ENCODE measurements around the gene STARD9.
"Not testable (repeated sequence)": the region's sequence is repeated elsewhere in the genome, so short reads cannot be mapped to it uniquely, and the experiment has no call there.

Gene STARD9

DNA sequence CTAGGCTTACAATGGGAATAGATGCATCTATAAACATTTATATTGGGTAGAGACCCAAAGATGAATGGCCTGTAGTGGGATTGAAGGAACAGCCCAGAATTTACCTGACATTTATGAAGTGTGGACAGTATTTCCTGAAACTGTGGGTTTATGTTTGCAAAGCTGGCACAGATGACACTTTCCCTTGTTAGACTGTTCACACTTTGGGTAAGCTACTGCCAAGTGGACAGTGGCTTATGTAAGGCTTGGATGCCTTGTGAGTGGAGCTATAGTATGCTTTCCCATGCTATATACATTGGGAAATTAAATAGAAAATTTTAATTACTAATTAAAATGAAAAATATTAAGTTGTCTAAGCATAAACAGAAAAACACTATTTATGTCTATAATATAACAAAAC lies 48.5 kb downstream of the STARD9 start:
- DNase-seq (ENCODE audit: low read depth in 1 of 2, low spot score in 1 of 2) = no peak

GRCh38 chr15:42627485-42627884 lies 52.1 kb downstream of the STARD9 start:
- no peak for DNase-seq (ENCODE audit: low read depth in 1 of 2, low spot score in 1 of 2)

DNA sequence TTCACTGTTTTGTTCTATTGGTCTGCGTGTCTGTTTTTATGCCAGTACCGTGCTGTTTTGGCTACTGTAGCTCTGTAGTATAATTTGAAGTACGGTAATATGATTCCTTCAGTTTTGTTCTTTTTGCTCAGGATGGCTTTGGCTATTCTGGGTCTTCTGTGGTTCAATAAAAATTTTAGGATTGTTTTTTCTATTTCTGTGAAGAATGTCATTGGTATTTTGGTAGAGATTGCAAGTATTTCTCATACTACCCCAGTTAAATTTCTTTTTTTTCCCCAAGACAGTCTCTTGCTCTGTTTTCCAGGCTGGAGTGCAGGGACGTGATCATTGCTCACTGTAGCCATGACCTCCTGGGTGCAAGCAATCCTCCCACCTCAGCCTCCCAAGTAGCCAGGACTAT lies 53.4 kb downstream of the STARD9 start:
- no peak for DNase-seq (ENCODE audit: low read depth in 1 of 2, low spot score in 1 of 2)

DNA sequence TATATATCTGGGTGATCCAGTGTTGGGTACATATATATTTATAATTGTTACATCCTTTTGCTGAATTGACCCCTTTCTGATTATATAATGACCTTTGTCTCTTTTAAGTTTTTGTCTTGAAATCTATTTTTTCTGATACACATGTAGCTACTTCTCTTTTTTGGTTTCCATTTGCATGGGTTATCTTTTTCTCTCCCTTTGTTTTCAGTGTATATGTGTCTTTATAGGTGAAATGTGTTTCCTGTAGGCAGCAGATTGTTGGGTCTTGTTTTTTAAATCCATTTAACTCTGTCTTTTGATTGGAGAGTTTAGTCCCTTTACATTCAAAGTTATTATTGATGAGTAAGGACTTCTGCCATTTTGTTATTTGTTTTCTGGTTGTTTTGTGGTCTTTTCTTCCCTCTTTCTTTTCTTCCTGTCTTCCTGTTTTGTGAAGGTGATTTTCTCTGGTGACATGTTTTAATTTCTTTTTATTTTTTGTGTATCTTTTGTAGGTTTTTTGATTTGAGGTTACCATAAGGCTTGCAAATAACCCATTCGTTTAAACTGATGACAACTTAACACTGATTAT lies 56.8 kb downstream of the STARD9 start:
- no peak for DNase-seq (ENCODE audit: low read depth in 1 of 2, low spot score in 1 of 2)

DNA sequence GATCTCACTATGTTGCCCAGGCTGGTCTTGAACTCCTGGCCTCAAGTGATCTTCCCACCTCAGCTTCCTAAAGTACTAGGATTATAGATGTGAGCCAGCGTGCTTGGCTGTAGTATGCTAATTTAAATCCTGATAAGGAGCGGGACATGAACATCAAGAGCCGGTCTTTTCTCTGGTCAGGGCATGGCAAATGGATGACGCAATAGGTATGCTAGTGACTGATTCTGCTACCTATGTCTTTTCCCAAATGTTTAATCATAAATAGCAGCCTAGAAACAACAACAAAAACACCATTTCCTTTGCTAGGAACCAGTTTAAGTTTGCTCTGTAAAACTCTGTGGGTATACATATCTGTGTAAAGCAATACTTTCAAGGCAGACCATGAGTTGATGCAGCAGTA lies 64.7 kb downstream of the STARD9 start:
- no peak for DNase-seq (ENCODE audit: low read depth in 1 of 2, low spot score in 1 of 2)

GRCh38 chr15:42650208-42651066 lies 75.0 kb downstream of the STARD9 start:
- peak in 1 of 2 donors; percentile 3 for DNase-seq (ENCODE audit: low read depth in 1 of 2, low spot score in 1 of 2)

- DNase-seq (ENCODE audit: low read depth in 1 of 2, low spot score in 1 of 2) = no peak
Observed at GRCh38 chr15:42665827-42666226, 90.4 kb downstream of the STARD9 start.

GRCh38 chr15:42667855-42668254 lies 92.4 kb downstream of the STARD9 start:
- no peak for DNase-seq (ENCODE audit: low read depth in 1 of 2, low spot score in 1 of 2)

GRCh38 chr15:42670451-42670850 lies 95.0 kb downstream of the STARD9 start:
- DNase-seq (ENCODE audit: low read depth in 1 of 2, low spot score in 1 of 2) = no peak

DNA sequence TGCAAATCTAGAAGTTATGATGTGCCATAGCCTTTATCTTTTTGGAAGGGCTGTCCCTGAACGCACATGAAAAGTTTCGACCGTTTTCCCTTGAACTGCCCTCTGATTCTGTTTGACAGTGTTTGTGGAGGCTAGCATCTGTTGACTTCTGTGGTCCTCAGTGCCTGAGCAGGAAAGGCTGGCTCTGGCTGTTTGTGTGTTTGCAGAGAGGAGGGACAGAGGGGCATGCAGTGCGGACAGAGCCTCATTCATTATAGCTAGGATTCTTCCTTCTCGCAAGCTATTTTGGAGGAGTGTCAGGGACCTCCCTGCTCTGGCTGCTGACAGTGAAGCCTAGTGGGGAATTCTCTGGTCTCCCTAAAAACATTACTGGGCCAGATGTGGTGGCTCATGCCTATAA lies 97.0 kb downstream of the STARD9 start:
- DNase-seq (ENCODE audit: low read depth in 1 of 2, low spot score in 1 of 2) = no peak

DNA sequence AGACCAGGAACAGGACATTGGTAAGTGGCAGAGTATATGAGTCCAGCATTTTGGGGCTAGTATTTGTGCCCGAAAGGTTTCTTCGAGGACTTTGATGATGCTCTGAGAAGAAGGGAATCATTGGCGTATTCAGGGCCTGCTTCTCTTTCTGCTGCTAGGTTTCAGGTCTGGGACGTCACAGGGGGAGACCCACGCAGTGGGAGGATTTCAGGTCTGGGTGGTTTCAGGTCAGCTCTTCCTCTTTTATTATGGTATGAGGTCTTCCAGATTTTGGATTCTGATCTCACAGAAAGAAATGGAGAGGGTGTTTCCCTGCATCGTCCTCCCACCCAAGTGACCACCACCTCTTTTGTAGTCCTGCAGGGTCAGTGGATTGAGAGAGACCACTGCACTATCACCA lies 99.1 kb downstream of the STARD9 start:
- no peak for DNase-seq (ENCODE audit: low read depth in 1 of 2, low spot score in 1 of 2)

GRCh38 chr15:42675021-42675420 lies 99.6 kb downstream of the STARD9 start:
- no peak for DNase-seq (ENCODE audit: low read depth in 1 of 2, low spot score in 1 of 2)

GRCh38 chr15:42679285-42680141 lies 104.1 kb downstream of the STARD9 start:
- DNase-seq (ENCODE audit: low read depth in 1 of 2, low spot score in 1 of 2) = no peak

DNA sequence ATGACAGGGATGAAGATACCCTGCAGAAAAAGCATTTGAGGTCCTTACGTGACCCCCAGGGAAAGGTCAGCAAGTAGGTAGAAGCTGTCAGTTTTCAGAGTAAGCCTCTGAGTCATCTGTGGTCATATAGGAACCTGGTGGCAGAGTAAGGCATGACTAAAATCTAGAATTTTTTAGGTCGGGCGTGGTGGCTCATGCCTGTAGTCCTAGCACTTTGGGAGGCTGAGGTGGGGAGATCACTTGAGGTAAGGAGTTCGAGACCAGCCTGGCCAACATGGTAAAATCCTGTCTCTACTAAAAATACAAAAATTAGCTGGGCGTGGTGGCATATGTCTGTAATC lies 104.7 kb downstream of the STARD9 start:
- not testable (repeated sequence) for DNase-seq (ENCODE audit: low read depth in 1 of 2, low spot score in 1 of 2)

DNA sequence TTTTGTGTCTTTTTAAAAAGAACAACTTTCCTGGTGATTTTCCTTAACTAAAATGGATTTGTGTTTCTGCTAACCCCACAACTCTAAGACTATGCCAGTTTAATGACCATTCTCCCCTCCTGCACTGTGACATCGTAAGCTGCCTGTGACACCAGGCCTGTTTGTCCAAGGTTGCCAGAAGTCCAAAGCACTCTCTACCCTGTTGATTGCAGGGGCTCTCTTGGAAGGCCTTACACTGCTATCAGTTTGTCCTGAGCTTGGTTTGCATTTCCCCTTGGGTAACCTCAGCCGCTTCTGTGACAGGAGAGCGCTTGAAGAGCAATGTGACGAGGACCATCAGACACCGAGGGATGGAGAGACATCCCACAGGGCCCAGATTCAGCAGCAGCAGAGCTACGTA lies 105.7 kb downstream of the STARD9 start:
- no peak for DNase-seq (ENCODE audit: low read depth in 1 of 2, low spot score in 1 of 2)

- no peak for DNase-seq (ENCODE audit: low read depth in 1 of 2, low spot score in 1 of 2)
Observed at GRCh38 chr15:42686281-42686680, 110.9 kb downstream of the STARD9 start.

GRCh38 chr15:42687740-42688139 lies 112.3 kb downstream of the STARD9 start:
- DNase-seq (ENCODE audit: low read depth in 1 of 2, low spot score in 1 of 2) = no peak

DNA sequence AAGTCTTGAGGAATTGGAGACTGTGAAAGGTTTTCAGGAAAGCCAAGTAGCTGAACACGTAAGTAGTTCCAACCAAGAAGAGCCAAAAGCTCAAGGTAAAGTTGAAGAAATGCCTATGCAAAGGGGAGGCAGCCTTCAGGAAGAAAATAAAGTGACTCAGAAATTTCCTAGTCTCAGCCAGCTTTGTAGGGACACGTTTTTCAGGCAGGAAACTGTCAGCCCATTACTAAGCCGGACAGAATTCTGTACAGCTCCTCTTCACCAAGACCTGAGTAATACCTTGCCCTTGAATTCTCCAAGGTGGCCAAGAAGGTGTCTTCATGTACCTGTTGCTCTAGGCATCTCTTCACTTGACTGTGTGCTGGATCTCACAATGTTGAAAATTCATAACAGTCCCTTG lies 112.9 kb downstream of the STARD9 start:
- no peak for DNase-seq (ENCODE audit: low read depth in 1 of 2, low spot score in 1 of 2)

DNA sequence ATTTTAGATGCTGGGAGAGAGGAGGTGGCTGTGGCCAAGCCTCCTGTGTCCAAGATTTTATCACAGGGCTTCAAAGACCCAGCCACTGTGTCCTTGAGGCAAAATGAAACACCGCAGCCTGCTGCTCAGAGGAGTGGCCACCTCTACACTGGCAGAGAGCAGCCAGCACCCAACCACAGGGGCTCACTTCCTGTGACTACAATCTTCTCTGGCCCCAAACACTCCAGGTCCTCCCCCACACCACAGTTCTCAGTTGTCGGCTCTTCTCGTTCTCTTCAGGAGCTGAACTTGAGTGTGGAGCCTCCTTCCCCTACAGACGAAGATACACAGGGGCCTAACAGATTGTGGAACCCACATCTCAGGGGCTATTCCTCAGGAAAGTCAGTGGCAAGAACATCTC lies 115.9 kb downstream of the STARD9 start:
- no peak for DNase-seq (ENCODE audit: low read depth in 1 of 2, low spot score in 1 of 2)

DNA sequence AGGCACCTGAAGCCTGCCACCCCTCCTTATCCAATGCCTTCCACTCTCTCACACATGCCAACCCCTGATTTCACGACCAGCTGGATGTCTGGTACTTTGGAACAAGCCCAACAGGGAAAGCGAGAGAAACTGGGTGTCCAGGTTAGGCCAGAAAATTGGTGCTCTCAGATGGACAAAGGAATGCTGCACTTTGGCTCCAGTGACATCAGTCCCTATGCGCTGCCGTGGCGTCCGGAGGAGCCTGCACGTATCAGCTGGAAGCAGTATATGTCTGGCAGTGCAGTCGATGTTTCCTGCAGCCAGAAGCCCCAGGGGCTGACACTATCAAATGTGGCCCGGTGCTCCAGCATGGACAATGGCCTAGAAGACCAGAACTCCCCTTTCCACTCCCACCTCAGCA lies 116.4 kb downstream of the STARD9 start:
- DNase-seq (ENCODE audit: low read depth in 1 of 2, low spot score in 1 of 2) = no peak

- DNase-seq (ENCODE audit: low read depth in 1 of 2, low spot score in 1 of 2) = no peak
Observed at GRCh38 chr15:42692536-42692935, 117.1 kb downstream of the STARD9 start.

GRCh38 chr15:42692997-42693396 lies 117.6 kb downstream of the STARD9 start:
- DNase-seq (ENCODE audit: low read depth in 1 of 2, low spot score in 1 of 2) = no peak
